ENCODE measurements around the gene NRN1L.

The NRN1L gene

GRCh38 chr16:67923414-67924116 is 38.9 kb downstream of the NRN1L start:
- peaks cover 0 to 12% of the 10 kb centered on the region in 2 donors for H3K4me1 ChIP-seq (ENCODE audit: control insufficient read depth in 1 of 2, insufficient read depth in 2 of 2, low read length in 2 of 2)
- H3K27ac ChIP-seq (ENCODE audit: low read length): no peak overlapping the region
- peaks cover 10 to 11% of the 10 kb centered on the region in 2 donors for H3K36me3 ChIP-seq (ENCODE audit: control insufficient read depth in 1 of 2, insufficient read depth in 2 of 2, low read length in 2 of 2)
- no peaks in the 10 kb centered on the region for H3K27me3 ChIP-seq (ENCODE audit: low read depth, low read length)
- no peak overlapping the region for H3K4me3 ChIP-seq (ENCODE audit: low read depth in 1 of 2, low read length in 2 of 2)
- H3K9me3 ChIP-seq (ENCODE audit: control insufficient read depth in 1 of 2, low read length in 2 of 2): no peaks in the 10 kb centered on the region

GRCh38 chr16:67924140-67924906 is 39.6 kb downstream of the NRN1L start:
- Histone ChIP-seq H3K4me3 (ENCODE audit: low read depth in 1 of 2, low read length in 2 of 2) (no peak overlapping the region), H3K36me3 (ENCODE audit: control insufficient read depth in 1 of 2, insufficient read depth in 2 of 2, low read length in 2 of 2) (peaks cover 12 to 17% of the 10 kb centered on the region in 2 donors), H3K27me3 (ENCODE audit: low read depth, low read length) (no peaks in the 10 kb centered on the region), H3K9me3 (ENCODE audit: control insufficient read depth in 1 of 2, low read length in 2 of 2) (no peaks in the 10 kb centered on the region), H3K4me1 (ENCODE audit: control insufficient read depth in 1 of 2, insufficient read depth in 2 of 2, low read length in 2 of 2) (peaks cover 0 to 12% of the 10 kb centered on the region in 2 donors), H3K27ac (ENCODE audit: low read length) (no peak overlapping the region)

DNA sequence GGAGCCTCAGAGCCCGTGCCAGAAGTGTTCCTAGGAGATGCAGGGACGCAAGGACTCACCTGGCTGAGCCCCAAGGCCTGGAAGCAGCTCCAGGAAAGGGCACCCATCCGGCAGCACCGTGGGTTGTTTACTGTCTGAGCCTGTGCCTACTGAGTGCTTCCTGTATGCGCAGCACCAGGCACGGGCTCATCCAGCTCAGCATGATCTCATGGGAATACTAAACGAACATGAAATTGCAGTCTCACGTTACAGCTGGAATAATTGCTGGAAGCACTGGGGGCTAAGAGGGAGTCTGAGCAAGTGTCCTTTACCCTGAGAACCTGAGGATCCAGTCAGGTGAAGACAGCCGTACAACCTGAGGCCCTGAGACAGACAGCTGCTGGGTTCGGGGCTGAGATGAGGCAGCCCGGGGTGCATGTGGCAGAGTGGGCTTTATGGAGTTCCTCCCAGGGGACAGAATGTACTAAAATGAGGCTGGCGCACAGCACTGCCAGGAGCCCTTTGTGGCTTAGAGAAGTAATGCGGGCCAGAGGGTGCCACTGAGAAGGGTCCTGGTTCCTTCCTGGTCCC is 41.6 kb downstream of the NRN1L start:
- Histone ChIP-seq H3K4me3 (ENCODE audit: low read depth in 1 of 2, low read length in 2 of 2) (no peak overlapping the region), H3K27me3 (ENCODE audit: low read depth, low read length) (no peaks in the 10 kb centered on the region), H3K9me3 (ENCODE audit: control insufficient read depth in 1 of 2, low read length in 2 of 2) (no peaks in the 10 kb centered on the region), H3K27ac (ENCODE audit: low read length) (no peak overlapping the region), H3K36me3 (ENCODE audit: control insufficient read depth in 1 of 2, insufficient read depth in 2 of 2, low read length in 2 of 2) (peaks cover 14 to 32% of the 10 kb centered on the region in 2 donors), H3K4me1 (ENCODE audit: control insufficient read depth in 1 of 2, insufficient read depth in 2 of 2, low read length in 2 of 2) (peaks cover 0 to 12% of the 10 kb centered on the region in 2 donors)

- no peaks in the 10 kb centered on the region for H3K9me3 ChIP-seq (ENCODE audit: control insufficient read depth in 1 of 2, low read length in 2 of 2)
- H3K4me1 ChIP-seq (ENCODE audit: control insufficient read depth in 1 of 2, insufficient read depth in 2 of 2, low read length in 2 of 2): peaks cover 0 to 12% of the 10 kb centered on the region in 2 donors
- no peak overlapping the region for H3K4me3 ChIP-seq (ENCODE audit: low read depth in 1 of 2, low read length in 2 of 2)
- peaks cover 14 to 32% of the 10 kb centered on the region in 2 donors for H3K36me3 ChIP-seq (ENCODE audit: control insufficient read depth in 1 of 2, insufficient read depth in 2 of 2, low read length in 2 of 2)
- H3K27me3 ChIP-seq (ENCODE audit: low read depth, low read length): no peaks in the 10 kb centered on the region
- H3K27ac ChIP-seq (ENCODE audit: low read length): no peak overlapping the region
These were observed 42.7 kb downstream of the NRN1L start for GRCh38 chr16:67927131-67927941.

DNA sequence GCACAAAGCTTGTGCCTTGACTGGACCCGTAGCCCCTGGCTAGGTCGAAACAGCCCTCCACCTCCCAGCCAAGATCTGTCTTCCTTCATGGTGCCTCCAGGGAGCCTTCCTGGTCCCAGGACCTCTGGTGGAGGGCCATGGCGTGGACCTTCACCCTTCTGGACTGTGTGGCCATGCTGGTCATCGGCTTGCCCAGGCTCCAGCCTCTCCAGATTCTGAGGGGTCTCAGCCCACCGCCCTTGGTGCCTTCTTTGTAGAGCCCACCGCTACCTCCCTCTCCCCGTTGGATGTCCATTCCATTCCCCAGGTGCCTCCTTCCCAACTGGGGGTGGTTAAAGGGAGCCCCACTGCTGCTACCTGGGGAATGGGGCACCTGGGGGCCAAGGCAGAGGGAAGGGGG is 43.5 kb downstream of the NRN1L start:
- H3K36me3 ChIP-seq (ENCODE audit: control insufficient read depth in 1 of 2, insufficient read depth in 2 of 2, low read length in 2 of 2): peaks cover 14 to 32% of the 10 kb centered on the region in 2 donors
- no peaks in the 10 kb centered on the region for H3K27me3 ChIP-seq (ENCODE audit: low read depth, low read length)
- no peaks in the 10 kb centered on the region for H3K9me3 ChIP-seq (ENCODE audit: control insufficient read depth in 1 of 2, low read length in 2 of 2)
- H3K27ac ChIP-seq (ENCODE audit: low read length): no peak overlapping the region
- H3K4me1 ChIP-seq (ENCODE audit: control insufficient read depth in 1 of 2, insufficient read depth in 2 of 2, low read length in 2 of 2): peaks cover 0 to 11% of the 10 kb centered on the region in 2 donors
- H3K4me3 ChIP-seq (ENCODE audit: low read depth in 1 of 2, low read length in 2 of 2): no peak overlapping the region

GRCh38 chr16:67928561-67929364 is 44.1 kb downstream of the NRN1L start:
- peaks cover 0 to 6% of the 10 kb centered on the region in 2 donors for H3K4me1 ChIP-seq (ENCODE audit: control insufficient read depth in 1 of 2, insufficient read depth in 2 of 2, low read length in 2 of 2)
- H3K36me3 ChIP-seq (ENCODE audit: control insufficient read depth in 1 of 2, insufficient read depth in 2 of 2, low read length in 2 of 2): peaks cover 18 to 32% of the 10 kb centered on the region in 2 donors
- no peaks in the 10 kb centered on the region for H3K9me3 ChIP-seq (ENCODE audit: control insufficient read depth in 1 of 2, low read length in 2 of 2)
- no peak overlapping the region for H3K27ac ChIP-seq (ENCODE audit: low read length)
- no peaks in the 10 kb centered on the region for H3K27me3 ChIP-seq (ENCODE audit: low read depth, low read length)
- no peak overlapping the region for H3K4me3 ChIP-seq (ENCODE audit: low read depth in 1 of 2, low read length in 2 of 2)

DNA sequence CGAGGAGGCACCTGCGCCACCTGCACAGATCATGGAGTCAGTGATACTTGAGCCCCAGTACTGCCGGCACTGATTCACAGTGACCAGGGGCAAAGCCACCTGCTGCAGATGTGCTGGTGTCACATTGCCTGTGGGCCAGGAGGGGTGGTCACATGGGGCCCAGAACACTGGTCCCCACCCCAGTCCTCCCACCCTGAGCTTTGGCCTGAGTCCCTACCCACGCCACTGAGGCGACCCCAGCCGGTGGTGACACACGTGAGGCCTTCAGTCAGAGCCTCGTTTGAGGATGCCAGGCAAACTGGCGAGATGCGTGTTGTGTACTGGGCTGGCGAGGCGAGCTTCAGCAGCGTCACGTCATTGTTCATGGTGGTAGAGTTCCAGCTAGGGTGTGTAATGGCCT is 45.5 kb downstream of the NRN1L start:
- Histone ChIP-seq H3K9me3 (ENCODE audit: control insufficient read depth in 1 of 2, low read length in 2 of 2) (no peaks in the 10 kb centered on the region), H3K36me3 (ENCODE audit: control insufficient read depth in 1 of 2, insufficient read depth in 2 of 2, low read length in 2 of 2) (peaks cover 26 to 32% of the 10 kb centered on the region in 2 donors), H3K27ac (ENCODE audit: low read length) (no peak overlapping the region), H3K27me3 (ENCODE audit: low read depth, low read length) (no peaks in the 10 kb centered on the region), H3K4me1 (ENCODE audit: control insufficient read depth in 1 of 2, insufficient read depth in 2 of 2, low read length in 2 of 2) (peaks cover 0 to 9% of the 10 kb centered on the region in 2 donors), H3K4me3 (ENCODE audit: low read depth in 1 of 2, low read length in 2 of 2) (no peak overlapping the region)

- H3K4me3 ChIP-seq (ENCODE audit: low read depth in 1 of 2, low read length in 2 of 2): no peak overlapping the region
- H3K9me3 ChIP-seq (ENCODE audit: control insufficient read depth in 1 of 2, low read length in 2 of 2): no peaks in the 10 kb centered on the region
- peaks cover 26 to 32% of the 10 kb centered on the region in 2 donors for H3K36me3 ChIP-seq (ENCODE audit: control insufficient read depth in 1 of 2, insufficient read depth in 2 of 2, low read length in 2 of 2)
- H3K4me1 ChIP-seq (ENCODE audit: control insufficient read depth in 1 of 2, insufficient read depth in 2 of 2, low read length in 2 of 2): peaks cover 0 to 12% of the 10 kb centered on the region in 2 donors
- H3K27me3 ChIP-seq (ENCODE audit: low read depth, low read length): no peaks in the 10 kb centered on the region
- H3K27ac ChIP-seq (ENCODE audit: low read length): no peak overlapping the region
These were observed 46.1 kb downstream of the NRN1L start for GRCh38 chr16:67930678-67931211.

DNA sequence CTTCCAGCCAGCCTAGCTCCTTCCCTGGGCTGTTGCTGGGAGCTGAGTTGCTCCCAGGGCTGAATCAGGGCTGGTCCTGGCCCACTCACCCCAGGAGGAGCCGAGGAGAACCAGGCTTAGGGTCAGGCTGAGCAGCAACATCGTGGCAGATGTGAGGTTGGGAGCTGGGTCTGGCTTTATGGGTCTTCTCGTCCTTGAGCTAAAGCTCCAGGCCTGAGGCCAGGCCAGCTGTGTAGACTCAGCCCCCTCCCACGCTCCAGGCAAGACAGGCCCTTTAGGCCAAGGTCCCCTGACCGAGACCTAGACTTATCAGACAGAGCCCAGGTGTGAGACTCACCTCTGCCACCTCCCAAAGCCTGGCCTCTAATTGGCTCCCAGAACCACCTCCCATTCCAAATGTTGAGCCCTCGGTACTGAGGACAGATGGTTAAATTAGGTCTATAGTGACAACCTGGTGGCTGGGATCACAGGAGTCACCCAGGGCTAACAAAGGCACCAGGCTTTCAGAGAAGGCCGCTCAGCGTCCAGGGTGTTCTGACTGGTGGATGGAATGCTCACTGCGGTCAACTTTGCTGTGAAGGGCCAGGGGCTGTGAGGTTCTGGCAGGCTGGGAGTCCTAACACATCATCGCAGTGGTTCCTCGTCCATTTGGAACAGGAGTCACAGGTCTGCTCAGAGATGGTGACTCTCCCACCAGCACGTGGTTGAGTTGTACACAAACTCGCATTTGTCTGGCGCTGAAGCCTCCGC is 47.2 kb downstream of the NRN1L start, which contains the start of gene CTRL:
Gene CTRL (minus strand): TSS at position 151 of the 750 bp plus-strand sequence. CDS start 10 bp downstream, at position 141.
- H3K27me3 ChIP-seq (ENCODE audit: low read depth, low read length): no peaks in the 10 kb centered on the region
- H3K4me1 ChIP-seq (ENCODE audit: control insufficient read depth in 1 of 2, insufficient read depth in 2 of 2, low read length in 2 of 2): peaks cover 0 to 14% of the 10 kb centered on the region in 2 donors
- no peaks in the 10 kb centered on the region for H3K9me3 ChIP-seq (ENCODE audit: control insufficient read depth in 1 of 2, low read length in 2 of 2)
- H3K4me3 ChIP-seq (ENCODE audit: low read depth in 1 of 2, low read length in 2 of 2): no peak within 1 kb of the TSS
- no peak within 1 kb of the TSS for H3K27ac ChIP-seq (ENCODE audit: low read length)
- H3K36me3 ChIP-seq (ENCODE audit: control insufficient read depth in 1 of 2, insufficient read depth in 2 of 2, low read length in 2 of 2): peaks cover 26 to 32% of the 10 kb centered on the region in 2 donors
